GM10248 (cell line): ENCODE results near the gene FAM167B.
"Not testable (repeated sequence)": the region's sequence is repeated elsewhere in the genome, so short reads cannot be mapped to it uniquely, and the experiment has no call there.

Experiments used
- CTCF ChIA-PET: fragments of 300-600 bp; sonication (Branson Sonifier 250); formaldehyde crosslinking; extraction: SDS; loops from one replicate; lab custom pipeline; 2021; ENCODE audit warnings: antibody characterized with exemption; lab: Yijun Ruan, JAX
- POLR2A ChIA-PET: fragments of 350-650 bp; sonication (Branson Sonifier 250); formaldehyde crosslinking; extraction: SDS; loops from one replicate; lab custom pipeline; 2020; ENCODE audit warnings: antibody characterized with exemption; lab: Yijun Ruan, JAX
- DNase-seq: peaks from one replicate; pipeline ENCODE4 v3.0.0; 2012; ENCODE audit errors: extremely low spot score
- TF ChIP-seq, protein P1 (sequence below): IDR thresholded peaks from 2 replicates; pipeline ENCODE4 v1.5.1; 2012; ENCODE audit warnings: mild to moderate bottlenecking, low read depth; ENCODE audit errors: extremely low read depth, missing control alignments, control extremely low read depth

Gene FAM167B

GRCh38 chr1:32250893-32251716, 4.1 kb downstream of the FAM167B start, which contains the start of gene LCK:
Gene LCK (plus strand): TSS chr1:32251265. CDS start chr1:32274330, 23,065 bp downstream.
- TF ChIP-seq, protein P1, sequence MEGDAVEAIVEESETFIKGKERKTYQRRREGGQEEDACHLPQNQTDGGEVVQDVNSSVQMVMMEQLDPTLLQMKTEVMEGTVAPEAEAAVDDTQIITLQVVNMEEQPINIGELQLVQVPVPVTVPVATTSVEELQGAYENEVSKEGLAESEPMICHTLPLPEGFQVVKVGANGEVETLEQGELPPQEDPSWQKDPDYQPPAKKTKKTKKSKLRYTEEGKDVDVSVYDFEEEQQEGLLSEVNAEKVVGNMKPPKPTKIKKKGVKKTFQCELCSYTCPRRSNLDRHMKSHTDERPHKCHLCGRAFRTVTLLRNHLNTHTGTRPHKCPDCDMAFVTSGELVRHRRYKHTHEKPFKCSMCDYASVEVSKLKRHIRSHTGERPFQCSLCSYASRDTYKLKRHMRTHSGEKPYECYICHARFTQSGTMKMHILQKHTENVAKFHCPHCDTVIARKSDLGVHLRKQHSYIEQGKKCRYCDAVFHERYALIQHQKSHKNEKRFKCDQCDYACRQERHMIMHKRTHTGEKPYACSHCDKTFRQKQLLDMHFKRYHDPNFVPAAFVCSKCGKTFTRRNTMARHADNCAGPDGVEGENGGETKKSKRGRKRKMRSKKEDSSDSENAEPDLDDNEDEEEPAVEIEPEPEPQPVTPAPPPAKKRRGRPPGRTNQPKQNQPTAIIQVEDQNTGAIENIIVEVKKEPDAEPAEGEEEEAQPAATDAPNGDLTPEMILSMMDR: no peak
- DNase-seq: peak; percentile 65
- CTCF ChIA-PET: interaction anchor here (0.6 to 14.4 kb wide), 9 partner anchors 8 to 150 kb away, joined by 3 to 156 read pairs (median 18); partner anchors contain the start of gene KPNA6
- POLR2A ChIA-PET: interaction anchor here (0.7 to 3.5 kb wide), 3 partner anchors 10 to 85 kb away, joined by 3 to 27 read pairs (median 4); partner anchors contain the start of gene MARCKSL1

DNA sequence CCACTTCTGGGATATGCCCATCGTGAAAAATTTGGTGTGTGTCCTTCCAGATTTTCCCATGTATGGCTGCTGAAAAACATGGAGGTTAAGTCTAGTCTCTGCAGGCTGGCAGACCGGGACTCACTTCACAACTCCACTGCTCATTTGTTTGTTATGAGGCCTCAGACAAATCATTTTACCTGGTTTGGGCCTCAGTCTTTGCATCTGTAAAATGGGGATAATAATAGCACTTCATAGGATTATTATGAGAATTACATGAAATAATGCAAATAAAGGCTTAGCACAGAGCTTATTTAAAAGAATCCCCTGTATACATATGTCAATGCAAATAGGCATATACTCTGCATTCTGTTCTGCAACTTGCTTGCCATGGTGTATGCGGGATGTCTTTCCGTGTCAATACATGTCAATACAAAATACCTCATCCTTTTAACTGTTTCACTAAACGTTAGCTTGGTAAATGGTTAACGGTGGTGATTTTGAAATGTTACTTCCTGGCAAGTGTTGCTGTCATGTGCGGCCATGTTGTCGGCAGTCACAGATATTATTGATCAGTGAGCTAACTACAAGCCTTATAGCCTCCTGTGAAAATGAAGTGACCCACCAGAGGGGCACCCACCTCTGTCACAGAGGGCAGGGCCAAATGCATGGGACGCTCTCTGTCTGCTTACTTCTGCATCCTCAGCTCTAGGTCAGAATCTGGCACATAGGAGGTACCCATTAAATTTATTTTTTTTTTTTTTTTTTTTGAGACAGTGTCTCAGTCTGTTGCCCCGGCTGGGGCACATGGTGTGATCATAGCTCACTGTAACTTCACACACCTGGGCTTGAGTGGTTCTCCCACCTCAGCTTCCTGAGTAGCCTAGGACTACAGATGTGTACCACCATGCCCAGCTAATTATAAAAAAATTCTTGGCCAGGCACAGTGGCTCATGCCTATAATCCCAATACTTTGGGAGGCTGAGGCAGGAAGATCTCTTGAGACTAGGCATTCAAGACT, 8.3 kb downstream of the FAM167B start:
- TF ChIP-seq, protein P1: no peak
- CTCF ChIA-PET: interaction anchor here (0.7 to 10.5 kb wide), 10 partner anchors 7 to 145 kb away, joined by 3 to 104 read pairs (median 5); partner anchors contain the start of genes FAM167B and LCK

DNA sequence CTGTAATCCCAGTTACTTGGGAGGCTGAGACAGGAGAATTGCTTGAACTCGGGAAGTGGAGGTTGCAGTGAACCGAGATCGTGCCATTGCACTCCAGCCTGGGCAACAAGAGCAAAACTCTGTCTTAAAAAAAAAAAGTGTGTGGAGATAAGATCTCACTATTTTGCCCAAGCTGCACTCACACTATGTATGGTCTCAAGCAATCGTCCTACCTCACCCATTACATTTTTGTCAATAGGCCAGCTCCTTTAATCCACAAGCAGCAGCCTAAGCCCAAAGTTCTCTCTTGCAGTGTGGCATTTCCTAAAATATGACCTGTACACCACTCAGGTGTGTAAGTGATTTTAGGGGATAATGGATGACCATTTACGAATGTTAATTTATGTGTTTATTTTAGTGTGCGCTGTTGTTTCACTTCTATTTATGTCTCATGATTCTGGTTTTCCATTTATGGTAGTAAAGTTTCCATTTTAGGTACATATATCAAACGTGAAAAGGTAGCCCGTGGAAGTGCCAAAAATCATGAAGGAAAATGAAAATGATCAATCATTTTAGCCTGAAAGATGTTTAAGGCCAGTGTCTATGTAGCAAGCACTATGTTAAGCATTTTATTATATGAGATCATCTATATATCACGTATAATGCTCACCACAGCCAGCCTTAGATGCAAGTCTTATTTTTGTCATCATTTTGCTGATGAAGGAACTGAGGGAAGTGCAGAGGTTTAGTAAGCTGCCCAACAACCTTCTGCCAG, 9.6 kb downstream of the FAM167B start:
- ChIA-PET POLR2A (interaction anchor here (0.8 kb wide), 1 partner anchor 48 kb away, joined by 3 read pairs; no protein-coding TSS in a partner anchor), CTCF (interaction anchor here (1.0 to 10.5 kb wide), 8 partner anchors 8 to 60 kb away, joined by 3 to 104 read pairs (median 4); partner anchors contain the start of genes FAM167B and LCK)
- TF ChIP-seq, protein P1: no peak
- DNase-seq: no peak

More for the DNA sequence above, 8.3 kb downstream of the FAM167B start:
- POLR2A ChIA-PET: interaction anchor here (0.7 kb wide), 2 partner anchors 55 to 75 kb away, joined by 3 read pairs; partner anchors contain the start of gene CCDC28B
- DNase-seq: no peak

- ChIA-PET CTCF (interaction anchor here (1.0 to 7.0 kb wide), 5 partner anchors 9 to 59 kb away, joined by 3 to 75 read pairs (median 3); partner anchors contain the start of genes FAM167B and LCK), POLR2A (interaction anchor here (0.8 kb wide), 1 partner anchor 49 kb away, joined by 3 read pairs; no protein-coding TSS in a partner anchor)
- TF ChIP-seq, protein P1: no peak
- DNase-seq: no peak
Observed at GRCh38 chr1:32257227-32257508, 10.1 kb downstream of the FAM167B start.

GRCh38 chr1:32263236-32263593, 16.2 kb downstream of the FAM167B start:
- CTCF ChIA-PET: interaction anchor here (1.1 kb wide), 1 partner anchor 25 kb away, joined by 3 read pairs; no protein-coding TSS in a partner anchor
- POLR2A ChIA-PET, DNase-seq: not testable (repeated sequence)

DNA sequence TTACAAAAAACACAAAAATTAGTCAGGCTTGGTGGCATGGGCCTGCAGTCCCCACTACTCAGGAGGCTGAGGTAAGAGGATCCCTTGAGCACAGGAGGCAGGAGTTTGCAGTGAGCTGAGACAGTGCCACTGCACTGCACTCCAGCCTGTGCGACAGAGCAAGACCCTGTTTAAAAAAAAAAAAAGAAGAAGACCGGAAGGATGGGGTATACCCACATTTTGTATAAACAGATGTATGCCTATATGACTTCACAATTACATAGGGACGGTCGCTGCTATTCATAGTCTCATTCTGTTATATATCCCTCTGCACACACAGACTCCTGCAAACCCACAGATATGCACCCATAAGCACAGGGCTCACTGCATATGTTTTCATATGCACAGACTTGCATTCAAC, 16.7 kb downstream of the FAM167B start:
- TF ChIP-seq, protein P1: no peak
- CTCF ChIA-PET: interaction anchor here (1.1 to 3.1 kb wide), 2 partner anchors 14 to 25 kb away, joined by 3 to 18 read pairs; no protein-coding TSS in a partner anchor
- DNase-seq: peak; percentile 36
- POLR2A ChIA-PET: interaction anchor here (0.5 to 0.6 kb wide), 2 partner anchors 28 to 81 kb away, joined by 3 to 6 read pairs; no protein-coding TSS in a partner anchor
